Measurements from ENCODE around the gene PRKCD.

DNA sequence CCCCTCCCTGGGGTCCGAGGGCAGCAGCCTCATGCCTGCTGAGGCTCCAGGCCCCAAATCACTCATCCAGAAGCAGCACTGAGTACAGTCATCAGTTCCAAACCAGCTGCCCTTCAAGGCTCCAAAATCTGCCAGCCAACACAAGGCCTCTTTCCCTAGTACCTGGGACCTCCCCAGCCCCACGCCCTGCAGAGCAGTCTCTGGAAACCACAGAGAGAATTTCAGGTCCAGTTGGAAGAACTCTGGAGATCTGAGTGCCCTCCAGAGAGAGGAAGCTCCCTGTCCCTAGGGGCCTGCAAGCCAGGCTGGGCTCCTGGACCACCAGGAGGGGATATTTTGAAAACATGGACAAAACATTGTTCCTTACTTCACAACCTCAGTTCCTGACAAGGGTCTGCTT lies 68.6 kb downstream of the PRKCD start:
- TF ChIP-seq CTCF (IDR thresholded peaks at IDR 0.05) (no peak), POLR2A (IDR thresholded peaks at IDR 0.05) (no peak)

Measured in body of pancreas (tissue), 4 donors.